K562 (cell line): ENCODE measurements around the gene CYTH1.

Source experiments
- RNF219 ChIP-seq: fragments of 250-450 bp; sonication (Bioruptor Pico); IDR thresholded peaks from 2 replicates; pipeline ENCODE4 v1.5.0; 2022; ENCODE audit warnings: mild to moderate bottlenecking
- ZFX ChIP-seq: sonication (generic); formaldehyde crosslinking; IDR thresholded peaks from 2 replicates; pipeline ENCODE4 v1.8.0; 2022; ENCODE audit warnings: mild to moderate bottlenecking, missing genetic modification reagents, moderate library complexity
- TF ChIP-seq, protein P1 (sequence below), 2 experiments: fragments of 450-650 bp in 1 of 2; sonication (generic) in 1 of 2; formaldehyde crosslinking in 1 of 2; IDR thresholded peaks; 2 replicates each; pipeline versions ENCODE4 v1.7.1 to v1.9.0; 2016 to 2022; ENCODE audit warnings: inconsistent platforms in 1 of 2, mild to moderate bottlenecking in 1 of 2, missing genetic modification reagents in 1 of 2

DNA sequence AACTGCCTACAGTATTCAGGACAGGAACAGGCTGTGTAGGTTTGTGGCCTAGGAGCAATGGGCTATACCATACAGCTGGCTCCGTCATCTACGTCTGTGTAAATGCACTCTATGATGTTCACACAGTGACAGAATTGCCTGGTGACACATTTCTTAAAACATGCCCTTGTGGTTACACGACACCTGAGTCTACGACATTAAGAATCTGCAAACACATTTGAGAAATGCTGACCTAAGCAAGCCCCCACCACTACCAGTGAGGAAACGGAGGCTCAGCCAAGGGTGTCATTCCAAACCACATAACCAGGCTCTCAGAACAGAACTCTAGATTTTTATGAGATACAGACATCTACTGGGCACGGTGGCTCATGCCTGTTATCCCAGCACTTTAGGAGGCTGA lies 35.0 kb upstream of the CYTH1 start:
- TF ChIP-seq RNF219 (CRISPR knock-in tag) (no peak), ZFX (CRISPR knock-in tag) (no peak)
- TF ChIP-seq, protein P1, sequence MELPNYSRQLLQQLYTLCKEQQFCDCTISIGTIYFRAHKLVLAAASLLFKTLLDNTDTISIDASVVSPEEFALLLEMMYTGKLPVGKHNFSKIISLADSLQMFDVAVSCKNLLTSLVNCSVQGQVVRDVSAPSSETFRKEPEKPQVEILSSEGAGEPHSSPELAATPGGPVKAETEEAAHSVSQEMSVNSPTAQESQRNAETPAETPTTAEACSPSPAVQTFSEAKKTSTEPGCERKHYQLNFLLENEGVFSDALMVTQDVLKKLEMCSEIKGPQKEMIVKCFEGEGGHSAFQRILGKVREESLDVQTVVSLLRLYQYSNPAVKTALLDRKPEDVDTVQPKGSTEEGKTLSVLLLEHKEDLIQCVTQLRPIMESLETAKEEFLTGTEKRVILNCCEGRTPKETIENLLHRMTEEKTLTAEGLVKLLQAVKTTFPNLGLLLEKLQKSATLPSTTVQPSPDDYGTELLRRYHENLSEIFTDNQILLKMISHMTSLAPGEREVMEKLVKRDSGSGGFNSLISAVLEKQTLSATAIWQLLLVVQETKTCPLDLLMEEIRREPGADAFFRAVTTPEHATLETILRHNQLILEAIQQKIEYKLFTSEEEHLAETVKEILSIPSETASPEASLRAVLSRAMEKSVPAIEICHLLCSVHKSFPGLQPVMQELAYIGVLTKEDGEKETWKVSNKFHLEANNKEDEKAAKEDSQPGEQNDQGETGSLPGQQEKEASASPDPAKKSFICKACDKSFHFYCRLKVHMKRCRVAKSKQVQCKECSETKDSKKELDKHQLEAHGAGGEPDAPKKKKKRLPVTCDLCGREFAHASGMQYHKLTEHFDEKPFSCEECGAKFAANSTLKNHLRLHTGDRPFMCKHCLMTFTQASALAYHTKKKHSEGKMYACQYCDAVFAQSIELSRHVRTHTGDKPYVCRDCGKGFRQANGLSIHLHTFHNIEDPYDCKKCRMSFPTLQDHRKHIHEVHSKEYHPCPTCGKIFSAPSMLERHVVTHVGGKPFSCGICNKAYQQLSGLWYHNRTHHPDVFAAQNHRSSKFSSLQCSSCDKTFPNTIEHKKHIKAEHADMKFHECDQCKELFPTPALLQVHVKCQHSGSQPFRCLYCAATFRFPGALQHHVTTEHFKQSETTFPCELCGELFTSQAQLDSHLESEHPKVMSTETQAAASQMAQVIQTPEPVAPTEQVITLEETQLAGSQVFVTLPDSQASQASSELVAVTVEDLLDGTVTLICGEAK (IDR thresholded peaks at IDR 0.05) = no peak
- TF ChIP-seq, protein P1 (CRISPR knock-in tag; IDR thresholded peaks at IDR 0.05) = no peak
